ENCODE results near the gene SPATS2. TPM values are rescaled to one million over a fixed set of nuclear protein-coding genes. Genes with fewer than 3 reads are reported as not detected.

Gene SPATS2
- total RNA-seq, 1 donor from 2014 or later: 49.5 TPM

- H3K9me3 ChIP-seq (ENCODE audit: low read depth): no peaks in the 10 kb centered on the region
- Mint-ChIP-seq H3K4me3 (no peak overlapping the region), H3K27me3 (ENCODE audit: insufficient read depth, low read depth) (no peaks in the 10 kb centered on the region), H3K27ac (no peak overlapping the region), H3K4me1 (peaks cover 2% of the 10 kb centered on the region), H3K9me3 (peaks cover 2% of the 10 kb centered on the region), H3K36me3 (peaks cover 4% of the 10 kb centered on the region)
- no peak overlapping the region for H3K4me3 ChIP-seq
- peaks cover 18% of the 10 kb centered on the region for H3K79me2 ChIP-seq (ENCODE audit: low read depth)
- no peak for DNase-seq (ENCODE audit: low spot score)
- H3K27ac ChIP-seq: no peak overlapping the region
- no peaks in the 10 kb centered on the region for H3K27me3 ChIP-seq
- no peaks in the 10 kb centered on the region for H3K36me3 ChIP-seq
- no peaks in the 10 kb centered on the region for H3K4me1 ChIP-seq
- no peaks in the 10 kb centered on the region for H3F3A ChIP-seq (ENCODE audit: low read depth)
- no peak overlapping the region for H2AFZ ChIP-seq (replicated peaks)
- peaks cover 25% of the 10 kb centered on the region for H4K20me1 ChIP-seq (ENCODE audit: low read depth)
- no peak overlapping the region for H3K9ac ChIP-seq
- H3K4me2 ChIP-seq: no peak overlapping the region
- no peak for TF ChIP-seq CTCF (IDR thresholded peaks at IDR 0.05)
- no peak for TF ChIP-seq EZH2phosphoT487 (IDR thresholded peaks at IDR 0.05)
These were observed 88.2 kb downstream of the SPATS2 start for GRCh38 chr12:49455501-49455900.

- Mint-ChIP-seq H3K4me1 (peaks cover 8% of the 10 kb centered on the region), H3K36me3 (peaks cover 5% of the 10 kb centered on the region), H3K9me3 (no peaks in the 10 kb centered on the region), H3K4me3 (no peak overlapping the region), H3K27me3 (ENCODE audit: insufficient read depth, low read depth) (no peaks in the 10 kb centered on the region), H3K27ac (no peak overlapping the region)
- H4K20me1 ChIP-seq (ENCODE audit: low read depth): peaks cover 25% of the 10 kb centered on the region
- peaks cover 4% of the 10 kb centered on the region for H3F3A ChIP-seq (ENCODE audit: low read depth)
- no peaks in the 10 kb centered on the region for H3K27me3 ChIP-seq
- H3K4me2 ChIP-seq: no peak overlapping the region
- H3K9me3 ChIP-seq (ENCODE audit: low read depth): no peaks in the 10 kb centered on the region
- no peak for DNase-seq (ENCODE audit: low spot score)
- H3K4me3 ChIP-seq: no peak overlapping the region
- peaks cover 3% of the 10 kb centered on the region for H3K4me1 ChIP-seq
- no peak for TF ChIP-seq EZH2phosphoT487 (IDR thresholded peaks at IDR 0.05)
- no peak for TF ChIP-seq CTCF (IDR thresholded peaks at IDR 0.05)
- no peak for TF ChIP-seq EZH2 (IDR thresholded peaks at IDR 0.05)
- no peaks in the 10 kb centered on the region for H3K36me3 ChIP-seq
- peaks cover 11% of the 10 kb centered on the region for H3K79me2 ChIP-seq (ENCODE audit: low read depth)
- no peak overlapping the region for H2AFZ ChIP-seq (replicated peaks)
- no peak overlapping the region for H3K27ac ChIP-seq
- H3K9ac ChIP-seq: peak overlapping the region; percentile 3
These were observed 88.9 kb downstream of the SPATS2 start for GRCh38 chr12:49456131-49456679.

GRCh38 chr12:49458816-49459215, 91.6 kb downstream of the SPATS2 start:
- Histone ChIP-seq H3K4me2 (no peak overlapping the region), H3K4me1 (peaks cover 4% of the 10 kb centered on the region), H3K9ac (no peak overlapping the region), H3K9me3 (ENCODE audit: low read depth) (no peaks in the 10 kb centered on the region), H3K36me3 (no peaks in the 10 kb centered on the region), H3F3A (ENCODE audit: low read depth) (peaks cover 6% of the 10 kb centered on the region), H3K27me3 (no peaks in the 10 kb centered on the region), H3K79me2 (ENCODE audit: low read depth) (peaks cover 4% of the 10 kb centered on the region), H4K20me1 (ENCODE audit: low read depth) (peaks cover 25% of the 10 kb centered on the region), H3K4me3 (no peak overlapping the region), H3K27ac (no peak overlapping the region), H2AFZ (replicated peaks) (no peak overlapping the region)
- Mint-ChIP-seq H3K36me3 (peaks cover 10% of the 10 kb centered on the region), H3K4me1 (peaks cover 22% of the 10 kb centered on the region), H3K9me3 (no peaks in the 10 kb centered on the region), H3K27ac (no peak overlapping the region), H3K4me3 (no peak overlapping the region), H3K27me3 (ENCODE audit: insufficient read depth, low read depth) (peaks cover 3% of the 10 kb centered on the region)
- TF ChIP-seq EZH2 (IDR thresholded peaks at IDR 0.05) (no peak), CTCF (IDR thresholded peaks at IDR 0.05) (no peak), EZH2phosphoT487 (IDR thresholded peaks at IDR 0.05) (no peak)
- no peak for DNase-seq (ENCODE audit: low spot score)
